GM21390 (cell line): ENCODE results near the gene SLC35G2.
"Not testable (repeated sequence)": the region's sequence is repeated elsewhere in the genome, so short reads cannot be mapped to it uniquely, and the experiment has no call there.

ENCODE experiments used
- ATAC-seq: cut with Tn5 transposase; IDR thresholded peaks from one replicate; pipeline ENCODE4 v1.9.1; 2021; ENCODE audit not compliant: unreplicated experiment

Gene SLC35G2

DNA sequence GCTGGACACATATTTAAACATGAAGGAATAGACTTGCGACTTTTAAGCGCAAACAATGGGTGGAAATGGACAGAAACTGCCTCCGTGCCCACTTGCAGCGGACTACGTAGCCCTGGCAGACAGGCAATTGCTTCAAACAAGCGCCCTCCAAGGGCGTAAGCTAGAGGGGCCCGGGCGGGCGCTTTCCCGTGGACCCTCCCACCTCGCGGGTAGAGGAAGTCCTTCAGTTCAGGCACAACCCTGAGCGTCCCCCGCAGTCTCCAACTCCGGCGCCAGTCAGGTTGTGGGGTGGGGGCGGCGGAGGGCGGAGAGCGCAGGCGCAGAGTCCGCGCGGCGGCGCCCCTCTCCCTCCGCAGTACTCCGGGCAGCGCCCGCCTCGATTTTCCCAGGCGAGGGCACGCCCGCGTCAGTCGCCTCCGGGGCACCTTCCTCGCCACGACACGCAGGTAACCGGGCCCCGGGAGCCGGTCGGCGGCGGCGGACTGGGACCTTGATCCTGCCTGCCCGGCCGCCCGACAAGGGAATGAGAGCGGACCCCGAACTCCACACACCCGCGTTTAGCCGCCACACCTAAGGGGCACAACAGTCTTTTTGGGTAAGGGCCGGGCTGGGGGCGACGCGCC lies at the start of gene SLC35G2:
TSS of gene SLC35G2 (plus strand) at position 358 of the 623 bp plus-strand sequence. CDS start 35,335 bp downstream, outside the sequence.
- ATAC-seq = peak; percentile 43

- no peak for ATAC-seq
These were observed 46.2 kb upstream of the SLC35G2 start for GRCh38 chr3:136772709-136773108.

DNA sequence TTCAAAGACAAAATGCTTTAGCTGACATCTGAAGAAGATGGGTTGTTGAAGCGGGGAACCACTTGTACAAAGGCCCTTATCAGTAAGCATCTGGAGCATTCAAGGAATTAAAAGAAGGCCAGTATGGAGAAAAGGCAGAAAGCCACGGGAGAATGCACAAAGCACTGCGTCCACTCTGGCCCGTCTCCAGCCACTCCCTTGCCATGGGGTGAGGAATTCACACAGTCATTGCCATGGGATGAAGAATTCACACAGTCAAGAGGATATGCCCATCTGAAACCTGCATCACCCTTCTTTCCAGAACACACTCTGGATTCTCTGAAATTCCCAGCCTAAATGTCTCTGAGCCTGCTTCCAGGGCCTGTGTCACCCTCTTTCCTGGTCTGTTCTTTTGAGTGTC lies 40.1 kb upstream of the SLC35G2 start:
- no peak for ATAC-seq

- ATAC-seq = no peak
These were observed 38.2 kb upstream of the SLC35G2 start for GRCh38 chr3:136780741-136781140.

DNA sequence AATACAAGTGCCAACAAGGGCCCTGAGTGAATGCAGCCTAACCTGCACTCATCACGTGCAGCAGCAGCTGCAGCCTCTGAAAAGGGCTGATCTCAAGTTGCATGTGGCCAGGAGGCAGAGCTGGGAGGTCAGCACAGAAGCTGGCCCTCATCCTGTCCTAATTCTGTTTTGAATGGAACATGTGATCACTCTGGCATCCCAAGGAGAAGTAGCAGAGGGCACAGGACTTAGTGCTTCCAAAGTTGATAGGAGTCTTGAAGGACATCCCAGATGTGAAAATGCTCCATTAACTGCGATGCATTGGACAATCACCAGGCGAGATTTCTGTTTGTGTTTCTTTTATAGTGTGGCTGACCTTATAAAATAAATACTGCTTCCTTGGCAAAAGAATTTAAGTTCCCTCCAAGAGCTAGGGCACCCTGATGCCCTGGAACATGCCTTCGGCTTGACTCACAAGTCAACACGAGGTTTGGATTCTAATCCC lies 35.2 kb upstream of the SLC35G2 start:
- ATAC-seq = no peak

DNA sequence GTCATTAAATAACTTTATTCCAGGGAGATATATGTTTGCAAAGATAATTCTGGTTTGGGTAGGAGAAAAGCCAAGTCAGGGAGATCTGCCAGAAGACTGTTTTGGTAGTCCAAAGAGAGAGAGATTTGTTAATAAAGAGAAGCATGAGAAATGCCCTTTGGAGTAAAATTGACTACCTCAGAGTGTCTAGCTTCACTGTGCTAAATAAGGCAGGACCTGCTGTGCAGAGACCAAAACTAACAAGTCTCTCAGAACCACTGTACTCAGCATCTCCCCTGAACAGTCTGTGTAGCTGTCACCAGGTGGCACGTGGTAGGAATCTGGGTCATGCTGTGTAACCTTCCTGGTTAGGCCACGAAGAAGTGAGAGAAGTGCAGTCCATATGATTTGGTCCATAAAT lies 31.6 kb upstream of the SLC35G2 start:
- peak; percentile 87 for ATAC-seq

DNA sequence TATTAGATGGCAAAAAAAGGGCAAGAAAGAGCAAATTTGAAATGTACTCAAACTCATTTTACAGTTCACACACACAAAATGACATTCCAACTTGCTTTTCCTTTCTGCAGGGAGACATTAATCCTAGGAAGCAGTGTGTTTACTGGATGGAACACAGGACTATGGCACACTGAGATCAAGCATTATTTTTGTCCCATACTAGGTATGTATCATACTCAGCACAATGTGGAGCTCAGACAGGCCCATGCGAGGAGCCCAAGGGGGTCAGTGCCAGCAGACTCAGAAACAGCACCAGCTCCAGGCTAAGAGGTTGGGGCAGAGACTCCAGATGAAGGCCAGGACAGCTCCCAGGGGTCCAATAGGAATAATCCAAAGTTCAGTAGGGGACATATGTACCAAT lies 30.8 kb upstream of the SLC35G2 start:
- no peak for ATAC-seq

GRCh38 chr3:136789976-136790375 lies 28.9 kb upstream of the SLC35G2 start:
- no peak for ATAC-seq

DNA sequence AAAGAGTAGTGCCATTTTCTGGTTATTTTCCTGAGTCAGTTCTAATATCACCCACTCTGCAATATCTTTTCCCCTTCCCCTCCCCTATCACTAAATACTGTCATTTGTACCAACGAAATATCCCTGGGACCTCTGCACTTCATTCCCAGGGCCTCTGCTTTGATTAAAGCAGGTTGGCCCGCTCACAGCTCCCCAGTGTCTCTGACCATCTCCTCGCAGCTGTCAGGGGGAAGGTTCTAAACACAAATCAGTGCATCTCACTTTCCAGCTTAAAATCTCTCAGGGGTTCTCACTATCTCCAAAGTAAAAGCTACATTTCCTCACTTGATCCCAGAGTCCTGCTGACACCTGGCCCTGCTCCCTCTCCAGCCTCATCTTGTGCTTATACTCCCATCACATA lies 28.1 kb upstream of the SLC35G2 start:
- no peak for ATAC-seq

DNA sequence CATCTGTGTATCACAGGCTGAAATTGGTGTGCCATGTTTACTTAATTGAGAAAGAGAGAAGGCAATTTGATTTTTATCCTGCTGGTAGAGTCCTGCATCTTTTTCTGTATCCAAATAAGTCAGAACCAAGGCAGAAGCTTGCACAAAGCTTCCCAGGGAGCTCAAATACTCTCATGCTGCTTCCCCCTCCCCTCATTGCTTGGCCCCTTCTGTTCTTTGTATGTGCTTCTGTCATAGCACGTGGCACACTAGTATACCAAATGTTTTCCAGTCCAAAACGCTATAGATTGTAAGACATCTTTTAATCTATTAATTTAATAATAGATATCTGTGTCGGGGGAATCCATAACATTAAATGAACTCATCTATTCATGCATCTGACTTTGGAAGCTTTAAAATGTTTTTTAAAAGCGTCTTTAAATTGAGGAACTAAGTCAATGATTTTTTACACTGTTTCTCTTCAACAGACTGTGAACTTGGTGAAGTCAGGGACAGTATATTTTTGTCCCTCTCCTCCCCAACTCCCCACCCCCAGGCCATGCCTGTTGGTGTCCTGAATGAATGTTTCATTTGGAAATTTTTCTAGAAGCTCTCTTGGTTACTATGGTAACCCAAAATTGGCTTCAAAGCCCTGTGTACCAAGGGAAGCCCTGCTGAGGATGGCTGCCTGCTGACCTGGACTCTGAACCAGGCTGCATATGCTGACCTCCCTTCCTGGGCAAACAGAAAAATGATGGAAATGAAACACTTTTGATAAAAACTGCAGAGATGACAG lies 26.2 kb upstream of the SLC35G2 start:
- no peak for ATAC-seq

GRCh38 chr3:136801146-136801545 lies 17.8 kb upstream of the SLC35G2 start:
- ATAC-seq = not testable (repeated sequence)

GRCh38 chr3:136802481-136802996 lies 16.4 kb upstream of the SLC35G2 start:
- ATAC-seq = peak; percentile 48

DNA sequence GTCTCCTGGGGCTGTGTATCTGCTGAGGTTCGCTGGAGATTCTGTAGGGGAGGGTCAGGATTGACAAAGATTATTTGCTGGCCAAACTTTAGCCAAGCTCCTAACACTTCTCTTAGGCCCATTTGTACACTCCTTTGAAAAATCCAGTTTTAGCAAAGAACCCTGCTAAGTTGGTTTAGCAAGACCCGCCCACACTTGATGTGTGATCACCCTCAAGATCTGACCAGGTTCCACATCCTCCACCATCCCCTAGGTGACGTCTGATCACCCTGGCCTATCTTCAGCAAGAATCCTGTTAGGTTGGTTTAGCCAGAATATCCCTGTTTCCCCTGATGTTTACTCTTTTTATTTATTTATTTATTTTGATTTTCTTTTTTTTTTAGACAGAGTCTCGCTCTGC lies 14.8 kb upstream of the SLC35G2 start:
- ATAC-seq = no peak

DNA sequence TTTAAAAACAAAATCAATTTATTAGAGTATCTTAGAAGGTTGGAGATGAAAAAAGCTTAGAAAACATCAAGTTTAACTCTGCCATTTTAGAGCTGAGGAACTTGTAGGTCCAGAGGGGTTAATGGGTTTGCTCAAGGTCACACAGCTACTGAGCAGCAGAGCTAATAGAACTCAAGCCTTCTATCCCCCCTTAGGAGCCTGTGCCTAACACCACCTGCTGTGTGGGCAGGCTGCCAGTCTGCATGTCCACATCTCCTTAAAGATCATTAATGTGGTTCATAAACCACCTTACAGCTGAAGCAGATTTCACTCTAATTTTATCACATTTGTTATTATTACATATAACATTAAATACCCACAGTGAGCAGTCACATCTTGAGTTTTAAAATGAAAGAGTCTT lies 14.1 kb upstream of the SLC35G2 start:
- ATAC-seq = no peak

GRCh38 chr3:136805795-136806194 lies 13.1 kb upstream of the SLC35G2 start:
- ATAC-seq = no peak

DNA sequence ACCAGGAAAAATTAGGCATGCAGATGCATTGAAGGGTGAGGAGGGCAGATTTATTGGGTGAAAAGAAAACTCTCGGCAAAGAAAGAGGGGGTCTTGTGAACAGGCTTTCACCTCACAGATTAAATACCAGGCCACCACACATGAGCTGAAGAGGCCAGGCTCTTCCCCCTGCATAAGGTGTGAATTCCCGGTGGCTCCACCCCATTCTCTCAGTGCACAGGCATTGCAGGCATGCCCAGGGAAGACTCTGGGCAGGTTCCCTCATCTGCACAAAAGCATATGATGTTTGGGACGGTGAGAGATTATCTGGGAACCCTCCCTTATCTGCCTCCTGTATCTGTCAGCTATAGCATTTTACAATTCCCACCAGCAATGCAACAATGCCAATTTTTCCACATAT lies 7.2 kb upstream of the SLC35G2 start:
- no peak for ATAC-seq

- ATAC-seq = no peak
These were observed 1.5 kb upstream of the SLC35G2 start for GRCh38 chr3:136817448-136817847.

GRCh38 chr3:136818191-136818768 lies 646 bp upstream of the SLC35G2 start:
- ATAC-seq = peak; percentile 26

GRCh38 chr3:136819392-136819730 lies 435 bp downstream of the SLC35G2 start:
- ATAC-seq = peak; percentile 29

- no peak for ATAC-seq
These were observed 1.1 kb downstream of the SLC35G2 start for GRCh38 chr3:136819731-136820679.

DNA sequence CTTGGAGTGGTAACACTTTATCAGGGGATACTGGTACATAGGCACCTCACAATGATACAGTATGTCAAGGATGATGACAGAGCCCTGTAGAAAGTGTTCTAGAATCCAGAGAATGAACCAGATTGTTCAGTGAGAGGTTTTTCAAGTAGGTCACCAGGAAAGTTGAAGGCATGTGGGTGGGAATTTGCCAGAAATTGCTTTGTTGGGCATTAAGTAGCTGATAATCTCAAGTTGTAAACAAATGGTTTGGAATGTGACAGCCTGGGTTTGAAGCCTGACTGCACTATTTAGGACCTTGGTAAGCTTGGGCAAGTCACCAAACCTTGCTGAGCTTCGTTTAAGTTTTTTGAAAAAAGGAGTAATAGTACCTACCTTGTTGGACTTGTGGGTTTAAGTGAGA lies 12.5 kb downstream of the SLC35G2 start:
- no peak for ATAC-seq
